Measurements from ENCODE around the gene MLH3.

Gene MLH3

GRCh38 chr14:74965486-74966153 lies 85.6 kb downstream of the MLH3 start:
- DNase-seq (ENCODE audit: low read depth in 2 of 2), result no peak

- DNase-seq (ENCODE audit: low read depth in 2 of 2), result no peak
Measured at GRCh38 chr14:74964787-74965485, 86.3 kb downstream of the MLH3 start.
